Breast epithelium (tissue), 3 donors: ENCODE measurements around the gene LMX1B.

Source experiments
- POLR2A ChIP-seq: fragments of 450-650 bp; IDR thresholded peaks from one replicate; pipeline ENCODE4 v1.6.1; 2016; ENCODE audit warnings: antibody characterized with exemption, mild to moderate bottlenecking, moderate library complexity
- POLR2AphosphoS5 ChIP-seq, 3 donors: sonication (generic); formaldehyde crosslinking; IDR thresholded peaks; one replicate each; pipeline ENCODE4 v1.6.1; 2017; ENCODE audit warnings: antibody characterized with exemption in 3 of 3
- TF ChIP-seq, protein P1 (sequence below), 3 donors: fragments of 450-650 bp; IDR thresholded peaks; one replicate each; pipeline ENCODE4 v1.5.1; 2016 to 2017; ENCODE audit warnings: antibody characterized with exemption in 3 of 3, mild to moderate bottlenecking in 3 of 3, moderate library complexity in 3 of 3

DNA sequence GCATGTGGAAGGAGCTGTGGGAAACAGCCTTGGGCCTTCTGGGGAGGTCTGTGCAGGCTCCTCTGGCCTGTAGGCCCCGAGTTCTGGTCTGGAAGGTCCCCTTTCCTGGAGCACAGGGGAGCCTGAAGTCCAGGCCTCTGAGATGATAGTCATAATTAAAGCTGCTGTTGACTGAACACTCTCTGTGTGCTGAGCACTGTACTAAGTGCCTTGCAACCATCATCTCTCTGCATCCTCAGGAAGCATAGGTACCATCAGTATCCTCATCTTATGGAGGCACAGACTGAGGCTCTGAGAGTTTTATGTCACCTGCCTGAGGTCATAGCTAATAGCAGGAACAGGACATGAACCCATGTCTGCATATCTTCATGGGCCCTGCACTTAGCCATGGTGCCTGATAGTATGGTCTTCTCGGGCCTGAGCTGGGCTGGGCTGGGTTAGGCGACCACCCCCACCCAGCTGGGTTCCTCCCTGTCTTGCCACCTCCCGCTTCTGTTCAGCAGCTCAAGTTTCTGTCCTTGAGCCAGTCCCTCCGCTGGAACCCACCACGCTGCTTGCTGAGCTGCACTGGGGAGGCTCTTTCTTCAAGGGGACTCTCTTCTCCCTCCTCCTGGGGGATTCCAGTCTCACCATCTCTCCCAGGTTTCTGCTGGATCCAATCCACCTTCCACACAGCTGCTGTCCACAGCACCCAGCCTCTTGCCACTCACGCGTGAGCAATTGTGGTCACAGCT lies 27.6 kb downstream of the LMX1B start:
- TF ChIP-seq, protein P1, sequence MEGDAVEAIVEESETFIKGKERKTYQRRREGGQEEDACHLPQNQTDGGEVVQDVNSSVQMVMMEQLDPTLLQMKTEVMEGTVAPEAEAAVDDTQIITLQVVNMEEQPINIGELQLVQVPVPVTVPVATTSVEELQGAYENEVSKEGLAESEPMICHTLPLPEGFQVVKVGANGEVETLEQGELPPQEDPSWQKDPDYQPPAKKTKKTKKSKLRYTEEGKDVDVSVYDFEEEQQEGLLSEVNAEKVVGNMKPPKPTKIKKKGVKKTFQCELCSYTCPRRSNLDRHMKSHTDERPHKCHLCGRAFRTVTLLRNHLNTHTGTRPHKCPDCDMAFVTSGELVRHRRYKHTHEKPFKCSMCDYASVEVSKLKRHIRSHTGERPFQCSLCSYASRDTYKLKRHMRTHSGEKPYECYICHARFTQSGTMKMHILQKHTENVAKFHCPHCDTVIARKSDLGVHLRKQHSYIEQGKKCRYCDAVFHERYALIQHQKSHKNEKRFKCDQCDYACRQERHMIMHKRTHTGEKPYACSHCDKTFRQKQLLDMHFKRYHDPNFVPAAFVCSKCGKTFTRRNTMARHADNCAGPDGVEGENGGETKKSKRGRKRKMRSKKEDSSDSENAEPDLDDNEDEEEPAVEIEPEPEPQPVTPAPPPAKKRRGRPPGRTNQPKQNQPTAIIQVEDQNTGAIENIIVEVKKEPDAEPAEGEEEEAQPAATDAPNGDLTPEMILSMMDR (IDR thresholded peaks at IDR 0.05), result no peak
- no peak for TF ChIP-seq POLR2A
- no peak for TF ChIP-seq POLR2AphosphoS5 (IDR thresholded peaks at IDR 0.05)
